CD4-positive, alpha-beta T cell treated with Interleukin-15 for 1 hour (primary cell): ENCODE data around the gene HNRNPU.

Experiments used
- DNase-seq: peaks from one replicate; pipeline ENCODE4 v3.0.0-alpha.2; 2020

The HNRNPU gene

GRCh38 chr1:244862354-244862698, 2.0 kb downstream of the HNRNPU start:
- DNase-seq: no peak

GRCh38 chr1:244861683-244862082, 2.7 kb downstream of the HNRNPU start:
- DNase-seq: no peak

GRCh38 chr1:244860914-244861610, 3.3 kb downstream of the HNRNPU start:
- no peak for DNase-seq

- no peak for DNase-seq
These were observed 4.3 kb downstream of the HNRNPU start for GRCh38 chr1:244860078-244860477.

- no peak for DNase-seq
These were observed 6.0 kb downstream of the HNRNPU start for GRCh38 chr1:244858357-244858756.

GRCh38 chr1:244857761-244858160, 6.6 kb downstream of the HNRNPU start:
- no peak for DNase-seq

- DNase-seq: no peak
These were observed 9.3 kb downstream of the HNRNPU start for GRCh38 chr1:244854865-244855578.

GRCh38 chr1:244854166-244854565, 10.2 kb downstream of the HNRNPU start:
- no peak for DNase-seq

- no peak for DNase-seq
These were observed 11.6 kb downstream of the HNRNPU start for GRCh38 chr1:244852694-244853093.

- DNase-seq: no peak
These were observed 12.7 kb downstream of the HNRNPU start for GRCh38 chr1:244851546-244852231.

- DNase-seq: no peak
These were observed 13.4 kb downstream of the HNRNPU start for GRCh38 chr1:244850896-244851295.

- no peak for DNase-seq
These were observed 14.1 kb downstream of the HNRNPU start for GRCh38 chr1:244850099-244850852.

GRCh38 chr1:244849189-244849866, 15.0 kb downstream of the HNRNPU start:
- DNase-seq: no peak

GRCh38 chr1:244846653-244847052, 17.7 kb downstream of the HNRNPU start:
- no peak for DNase-seq

GRCh38 chr1:244844155-244845121, 19.9 kb downstream of the HNRNPU start:
- DNase-seq: no peak

GRCh38 chr1:244843148-244843978, 21.0 kb downstream of the HNRNPU start:
- no peak for DNase-seq

GRCh38 chr1:244841273-244841927, 22.9 kb downstream of the HNRNPU start:
- no peak for DNase-seq

GRCh38 chr1:244840219-244840794, 24.0 kb downstream of the HNRNPU start:
- no peak for DNase-seq

GRCh38 chr1:244839656-244840055, 24.7 kb downstream of the HNRNPU start:
- no peak for DNase-seq
